GM12892 (cell line): ENCODE measurements around the gene PTPRK.

Experiments used
- POLR2A ChIP-seq: IDR thresholded peaks from 2 replicates; pipeline ENCODE4 v1.6.1; 2011; ENCODE audit warnings: low read depth, low read length, control low read depth
- POLR2AphosphoS5 ChIP-seq: IDR thresholded peaks from 2 replicates; pipeline ENCODE4 v1.6.1; 2011; ENCODE audit warnings: low read depth, low read length, control low read depth
- TAF1 ChIP-seq: IDR thresholded peaks from 2 replicates; pipeline ENCODE4 v1.6.1; 2011; ENCODE audit warnings: low read depth, mild to moderate bottlenecking, control low read depth, low read length, borderline replicate concordance

GRCh38 chr6:128427139-128427538 is 93.3 kb downstream of the PTPRK start:
- no peak for TF ChIP-seq POLR2AphosphoS5
- TF ChIP-seq POLR2A = no peak
- TF ChIP-seq TAF1 = no peak
